Glutamatergic neuron (in vitro differentiated cells): Measurements from ENCODE around the gene TFDP2. TPM values are rescaled to one million over a fixed set of nuclear protein-coding genes. Genes with fewer than 3 reads are reported as not detected.

Experiments used
- DNase-seq: peaks from one replicate; pipeline ENCODE4 v3.0.0; 2022
- H3K27ac Mint-ChIP-seq: one replicate; pipeline ENCODE4 v1.8.0; 2020; ENCODE audit warnings: mild to moderate bottlenecking, mixed read lengths, inconsistent platforms; ENCODE audit not compliant: unreplicated experiment
- H3K27me3 Mint-ChIP-seq: one replicate; pipeline ENCODE4 v1.8.0; 2020; ENCODE audit warnings: mild to moderate bottlenecking, moderate library complexity, mixed read lengths, inconsistent platforms; ENCODE audit not compliant: unreplicated experiment
- H3K36me3 Mint-ChIP-seq: one replicate; pipeline ENCODE4 v1.8.0; 2020; ENCODE audit warnings: mild to moderate bottlenecking, mixed read lengths, inconsistent platforms; ENCODE audit not compliant: unreplicated experiment
- H3K4me1 Mint-ChIP-seq: one replicate; pipeline ENCODE4 v1.8.0; 2020; ENCODE audit warnings: mild to moderate bottlenecking, low read depth, mixed read lengths, inconsistent platforms; ENCODE audit not compliant: unreplicated experiment
- H3K4me3 Mint-ChIP-seq: one replicate; pipeline ENCODE4 v1.8.0; 2020; ENCODE audit warnings: mild to moderate bottlenecking, mixed read lengths, inconsistent platforms; ENCODE audit not compliant: unreplicated experiment
- H3K9me3 Mint-ChIP-seq: one replicate; pipeline ENCODE4 v1.8.0; 2020; ENCODE audit warnings: mild to moderate bottlenecking, moderate library complexity, mixed read lengths, inconsistent platforms; ENCODE audit not compliant: unreplicated experiment
- total RNA-seq: library from RNA; stranded (reverse); fragmentation: NEBNext Ultra II Directional; extraction: Animal tissue kit (Norgen Biotek cat#: 25700); gene quantifications from one replicate; pipeline ENCODE4 v1.2.1, GENCODE V29; 2021; ENCODE audit not compliant: unreplicated experiment
- TF ChIP-seq, protein P1 (sequence below): fragments of 200-600 bp; sonication (generic); IDR thresholded peaks from one replicate; pipeline ENCODE4 v1.5.0; 2021; ENCODE audit not compliant: partially characterized antibody, unreplicated experiment

TFDP2 gene
- total RNA-seq, 1 donor from 2014 or later: 91.8 TPM

DNA sequence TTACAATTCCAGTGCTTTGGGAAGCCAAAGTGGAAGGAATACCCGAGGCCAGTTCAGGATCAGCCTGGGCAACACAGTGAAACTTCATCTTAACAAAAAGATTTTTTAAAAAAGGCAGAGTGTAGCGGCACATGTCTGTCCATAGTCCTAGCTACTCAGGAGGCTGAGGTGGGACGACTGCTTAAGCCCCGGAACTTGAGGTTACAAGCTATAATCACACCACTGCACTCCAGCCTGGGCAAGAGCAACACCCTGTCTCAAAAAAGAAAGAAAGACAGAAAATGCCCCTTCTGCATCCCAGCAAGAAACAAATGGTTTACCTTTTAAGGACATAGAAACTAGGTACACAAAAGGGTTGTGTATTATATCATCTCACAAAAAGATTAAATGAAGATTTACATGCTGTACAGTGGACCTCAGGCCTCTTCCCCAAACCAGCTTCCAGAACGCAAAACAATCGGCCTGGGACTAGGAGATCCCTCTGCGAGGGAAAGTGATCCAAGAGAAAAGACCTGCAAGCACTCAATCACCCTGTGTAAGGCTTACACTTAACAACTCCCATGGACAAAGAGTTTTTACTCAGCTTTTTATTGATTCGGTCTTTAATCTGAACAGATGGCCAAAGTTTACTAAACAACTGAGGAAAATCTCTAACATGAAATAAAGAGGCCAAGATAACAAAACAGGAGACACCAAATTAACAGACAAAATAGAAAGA, 21.2 kb downstream of the TFDP2 start:
- Mint-ChIP-seq H3K4me1 (peaks cover 11% of the 10 kb centered on the region), H3K27ac (peak overlapping the region; percentile 84), H3K36me3 (peaks cover 4% of the 10 kb centered on the region), H3K9me3 (peaks cover 2% of the 10 kb centered on the region), H3K27me3 (peaks cover 3% of the 10 kb centered on the region), H3K4me3 (peak overlapping the region; percentile 26)
- TF ChIP-seq, protein P1, sequence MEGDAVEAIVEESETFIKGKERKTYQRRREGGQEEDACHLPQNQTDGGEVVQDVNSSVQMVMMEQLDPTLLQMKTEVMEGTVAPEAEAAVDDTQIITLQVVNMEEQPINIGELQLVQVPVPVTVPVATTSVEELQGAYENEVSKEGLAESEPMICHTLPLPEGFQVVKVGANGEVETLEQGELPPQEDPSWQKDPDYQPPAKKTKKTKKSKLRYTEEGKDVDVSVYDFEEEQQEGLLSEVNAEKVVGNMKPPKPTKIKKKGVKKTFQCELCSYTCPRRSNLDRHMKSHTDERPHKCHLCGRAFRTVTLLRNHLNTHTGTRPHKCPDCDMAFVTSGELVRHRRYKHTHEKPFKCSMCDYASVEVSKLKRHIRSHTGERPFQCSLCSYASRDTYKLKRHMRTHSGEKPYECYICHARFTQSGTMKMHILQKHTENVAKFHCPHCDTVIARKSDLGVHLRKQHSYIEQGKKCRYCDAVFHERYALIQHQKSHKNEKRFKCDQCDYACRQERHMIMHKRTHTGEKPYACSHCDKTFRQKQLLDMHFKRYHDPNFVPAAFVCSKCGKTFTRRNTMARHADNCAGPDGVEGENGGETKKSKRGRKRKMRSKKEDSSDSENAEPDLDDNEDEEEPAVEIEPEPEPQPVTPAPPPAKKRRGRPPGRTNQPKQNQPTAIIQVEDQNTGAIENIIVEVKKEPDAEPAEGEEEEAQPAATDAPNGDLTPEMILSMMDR: no peak
- DNase-seq: no peak

DNA sequence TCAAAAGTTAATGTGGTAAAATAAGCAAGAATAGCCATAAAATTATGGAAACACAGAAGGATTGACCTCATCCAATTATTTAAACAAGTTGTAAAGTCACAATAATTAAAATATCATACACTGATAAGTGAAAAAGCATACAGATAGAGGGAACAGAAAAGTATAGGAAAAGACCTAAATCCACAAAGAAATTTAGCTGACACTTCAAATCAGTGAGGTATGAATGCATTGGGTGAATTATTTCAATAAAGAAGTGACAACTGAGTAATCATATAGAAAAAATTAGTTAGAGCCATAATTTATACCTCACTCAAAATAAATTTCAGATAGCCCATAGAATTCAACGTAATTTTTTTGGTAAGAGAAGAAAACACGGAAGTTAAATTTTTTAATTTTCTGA, 25.1 kb downstream of the TFDP2 start:
- peaks cover 19% of the 10 kb centered on the region for H3K4me1 Mint-ChIP-seq
- TF ChIP-seq, protein P1: no peak

DNA sequence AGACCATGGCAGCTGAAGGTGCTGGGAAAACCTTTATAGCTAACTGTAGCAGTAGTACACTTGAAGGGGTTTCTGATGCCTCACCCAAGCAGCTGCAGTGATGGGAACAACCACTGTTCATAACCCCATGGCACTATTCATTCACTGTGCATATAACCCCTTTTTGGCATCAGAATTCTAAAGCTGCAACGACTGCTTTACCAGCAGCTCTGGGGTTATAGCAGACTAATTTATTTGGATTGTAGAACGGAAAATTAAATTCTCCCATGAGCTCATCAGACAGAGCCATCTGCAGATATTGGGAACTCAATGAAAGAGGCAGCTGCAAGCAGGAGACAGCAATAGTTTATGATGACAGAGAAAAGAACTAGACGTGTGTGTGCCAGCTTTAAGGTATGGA, 28.6 kb downstream of the TFDP2 start:
- TF ChIP-seq, protein P1: no peak
- Mint-ChIP-seq H3K27me3 (no peaks in the 10 kb centered on the region), H3K4me1 (peaks cover 11% of the 10 kb centered on the region), H3K27ac (peak overlapping the region; percentile 20), H3K9me3 (no peaks in the 10 kb centered on the region), H3K36me3 (no peaks in the 10 kb centered on the region), H3K4me3 (no peak overlapping the region)
- no peak for DNase-seq

More for the DNA sequence above, 25.1 kb downstream of the TFDP2 start:
- Mint-ChIP-seq H3K36me3 (no peaks in the 10 kb centered on the region), H3K9me3 (peaks cover 1% of the 10 kb centered on the region), H3K4me3 (no peak overlapping the region), H3K27me3 (peaks cover 2% of the 10 kb centered on the region), H3K27ac (no peak overlapping the region)
- DNase-seq: no peak

DNA sequence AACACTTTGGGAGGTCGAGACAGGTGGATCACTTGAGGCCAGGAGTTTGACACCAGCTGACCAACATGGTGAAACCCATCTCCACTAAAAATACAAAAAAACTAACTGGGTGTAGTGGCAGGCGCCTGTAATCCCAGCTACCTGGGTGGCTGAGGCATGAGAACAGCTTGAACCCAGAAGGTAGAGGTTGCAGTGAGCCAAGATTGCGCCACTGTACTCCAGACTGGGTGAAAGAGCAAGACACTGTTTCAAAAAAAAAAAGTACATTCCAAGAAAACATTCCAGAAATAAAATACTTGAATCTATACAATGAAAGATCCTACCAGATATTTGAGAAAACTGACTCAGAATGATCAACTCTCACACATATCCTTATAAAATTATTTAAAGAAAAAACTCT, 30.4 kb downstream of the TFDP2 start:
- Mint-ChIP-seq H3K27me3 (no peaks in the 10 kb centered on the region), H3K36me3 (no peaks in the 10 kb centered on the region), H3K4me1 (peaks cover 11% of the 10 kb centered on the region), H3K4me3 (no peak overlapping the region), H3K9me3 (no peaks in the 10 kb centered on the region), H3K27ac (no peak overlapping the region)
- TF ChIP-seq, protein P1: no peak
- no peak for DNase-seq

DNA sequence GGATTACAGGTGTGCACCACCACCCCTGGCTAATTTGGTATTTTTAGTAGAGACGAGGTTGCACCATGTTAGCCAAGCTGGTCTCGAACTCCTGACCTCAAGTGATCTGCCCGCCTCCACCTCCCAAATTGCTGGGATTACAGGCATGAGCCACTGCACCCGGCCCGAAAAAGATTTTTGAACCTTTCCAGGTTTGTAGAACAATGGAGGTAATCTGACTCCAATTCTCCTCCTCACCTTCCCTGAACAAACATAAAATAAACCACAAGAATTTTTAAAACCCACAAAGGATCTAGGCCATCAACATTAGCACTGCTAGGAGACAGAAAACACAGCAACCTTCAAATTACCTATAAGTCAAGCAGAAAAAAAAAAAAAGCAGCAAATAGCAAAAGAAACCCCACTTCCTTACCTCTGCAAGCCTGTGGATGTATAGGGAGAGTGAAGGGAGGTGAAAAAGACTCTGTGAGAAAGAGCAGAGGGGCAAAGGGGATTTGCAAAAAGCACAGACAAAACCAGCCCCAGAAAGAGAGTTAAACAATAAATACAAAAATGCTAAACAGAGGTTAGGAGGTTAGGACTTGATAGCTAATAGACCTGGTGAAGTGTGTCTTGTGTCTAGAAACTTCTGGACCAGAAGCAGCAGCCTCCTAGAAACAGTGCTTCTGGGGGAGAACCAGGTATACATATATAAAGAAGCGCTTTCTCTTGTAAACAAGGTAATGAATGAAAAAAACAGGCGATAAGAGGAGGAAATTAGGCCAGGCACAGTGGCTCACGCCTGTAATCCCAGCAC, 32.1 kb downstream of the TFDP2 start:
- H3K27ac Mint-ChIP-seq: no peak overlapping the region
- no peaks in the 10 kb centered on the region for H3K36me3 Mint-ChIP-seq
- no peak overlapping the region for H3K4me3 Mint-ChIP-seq
- DNase-seq: no peak
- TF ChIP-seq, protein P1: no peak
- H3K27me3 Mint-ChIP-seq: no peaks in the 10 kb centered on the region
- peaks cover 11% of the 10 kb centered on the region for H3K4me1 Mint-ChIP-seq
- no peaks in the 10 kb centered on the region for H3K9me3 Mint-ChIP-seq
